HG02678 (cell line): ENCODE measurements around the gene IQGAP3.
A peak's percentile ranks its signal among the peaks of the same experiment; 100 is the strongest.
"Not testable (repeated sequence)": the region's sequence is repeated elsewhere in the genome, so short reads cannot be mapped to it uniquely, and the experiment has no call there.

Source experiments
- ATAC-seq: cut with Tn5 transposase; IDR thresholded peaks from one replicate; pipeline ENCODE4 v1.9.1; 2021; ENCODE audit warnings: mild to moderate bottlenecking, moderate library complexity; ENCODE audit not compliant: unreplicated experiment

The IQGAP3 gene, protein sequence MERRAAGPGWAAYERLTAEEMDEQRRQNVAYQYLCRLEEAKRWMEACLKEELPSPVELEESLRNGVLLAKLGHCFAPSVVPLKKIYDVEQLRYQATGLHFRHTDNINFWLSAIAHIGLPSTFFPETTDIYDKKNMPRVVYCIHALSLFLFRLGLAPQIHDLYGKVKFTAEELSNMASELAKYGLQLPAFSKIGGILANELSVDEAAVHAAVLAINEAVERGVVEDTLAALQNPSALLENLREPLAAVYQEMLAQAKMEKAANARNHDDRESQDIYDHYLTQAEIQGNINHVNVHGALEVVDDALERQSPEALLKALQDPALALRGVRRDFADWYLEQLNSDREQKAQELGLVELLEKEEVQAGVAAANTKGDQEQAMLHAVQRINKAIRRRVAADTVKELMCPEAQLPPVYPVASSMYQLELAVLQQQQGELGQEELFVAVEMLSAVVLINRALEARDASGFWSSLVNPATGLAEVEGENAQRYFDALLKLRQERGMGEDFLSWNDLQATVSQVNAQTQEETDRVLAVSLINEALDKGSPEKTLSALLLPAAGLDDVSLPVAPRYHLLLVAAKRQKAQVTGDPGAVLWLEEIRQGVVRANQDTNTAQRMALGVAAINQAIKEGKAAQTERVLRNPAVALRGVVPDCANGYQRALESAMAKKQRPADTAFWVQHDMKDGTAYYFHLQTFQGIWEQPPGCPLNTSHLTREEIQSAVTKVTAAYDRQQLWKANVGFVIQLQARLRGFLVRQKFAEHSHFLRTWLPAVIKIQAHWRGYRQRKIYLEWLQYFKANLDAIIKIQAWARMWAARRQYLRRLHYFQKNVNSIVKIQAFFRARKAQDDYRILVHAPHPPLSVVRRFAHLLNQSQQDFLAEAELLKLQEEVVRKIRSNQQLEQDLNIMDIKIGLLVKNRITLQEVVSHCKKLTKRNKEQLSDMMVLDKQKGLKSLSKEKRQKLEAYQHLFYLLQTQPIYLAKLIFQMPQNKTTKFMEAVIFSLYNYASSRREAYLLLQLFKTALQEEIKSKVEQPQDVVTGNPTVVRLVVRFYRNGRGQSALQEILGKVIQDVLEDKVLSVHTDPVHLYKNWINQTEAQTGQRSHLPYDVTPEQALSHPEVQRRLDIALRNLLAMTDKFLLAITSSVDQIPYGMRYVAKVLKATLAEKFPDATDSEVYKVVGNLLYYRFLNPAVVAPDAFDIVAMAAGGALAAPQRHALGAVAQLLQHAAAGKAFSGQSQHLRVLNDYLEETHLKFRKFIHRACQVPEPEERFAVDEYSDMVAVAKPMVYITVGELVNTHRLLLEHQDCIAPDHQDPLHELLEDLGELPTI (N-terminal part only)

DNA sequence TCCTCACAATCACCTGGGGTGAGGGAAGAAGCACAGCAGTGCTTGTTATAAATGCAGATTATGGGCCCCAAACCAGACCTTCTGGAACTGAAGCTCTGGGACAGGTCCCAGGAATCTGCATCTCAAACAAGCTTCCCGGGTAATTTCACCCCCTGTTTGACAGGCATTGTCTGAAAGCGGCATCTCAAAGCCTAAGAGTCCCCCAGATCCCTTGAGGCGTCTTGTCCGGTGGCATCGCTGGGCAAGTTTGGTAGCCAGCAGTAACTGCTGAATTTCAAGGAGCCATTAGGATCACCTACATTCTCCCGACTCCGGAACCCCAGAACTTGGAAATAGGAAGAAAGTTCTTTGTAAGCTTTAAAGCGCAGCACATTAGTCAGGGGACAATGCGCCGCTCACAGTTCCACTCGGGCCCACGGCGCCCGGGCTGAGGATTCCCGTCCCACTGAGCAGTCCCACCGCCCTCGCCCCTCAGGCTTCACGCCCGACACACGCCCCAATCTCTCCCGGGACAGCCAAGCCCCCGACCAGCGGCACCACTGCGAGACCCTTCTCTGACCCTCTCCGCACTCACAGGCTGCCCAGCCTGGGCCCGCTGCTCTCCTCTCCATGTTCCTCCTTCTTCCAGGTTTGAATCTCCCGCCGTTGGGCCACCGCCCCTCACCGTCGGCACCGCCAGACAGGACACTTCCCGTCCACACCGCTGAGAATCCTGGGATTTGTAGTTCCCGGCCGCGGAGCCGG, at the start of gene IQGAP3:
TSS of gene IQGAP3 (minus strand) at position 647 of the 744 bp plus-strand sequence. CDS start at position 611, 36 bp downstream.
- ATAC-seq, result peak; percentile 93

DNA sequence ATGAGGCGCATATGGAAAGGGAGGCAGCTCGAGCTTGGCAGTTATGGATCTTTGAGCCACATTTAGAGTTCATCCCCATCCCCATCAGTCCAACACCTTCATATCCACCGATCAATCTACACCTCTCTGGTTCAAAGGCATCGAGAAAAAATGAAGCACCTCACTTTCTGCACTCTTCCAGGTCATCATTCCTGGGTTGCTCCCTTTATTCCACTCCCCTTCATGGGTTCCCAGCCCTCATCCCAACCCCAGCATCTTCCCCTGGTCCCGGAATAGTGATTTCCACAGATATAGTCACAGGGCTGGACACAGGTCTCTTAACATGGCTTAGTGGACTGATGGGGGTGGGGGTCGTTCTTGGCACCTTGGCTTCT, 47.2 kb upstream of the IQGAP3 start:
- no peak for ATAC-seq

DNA sequence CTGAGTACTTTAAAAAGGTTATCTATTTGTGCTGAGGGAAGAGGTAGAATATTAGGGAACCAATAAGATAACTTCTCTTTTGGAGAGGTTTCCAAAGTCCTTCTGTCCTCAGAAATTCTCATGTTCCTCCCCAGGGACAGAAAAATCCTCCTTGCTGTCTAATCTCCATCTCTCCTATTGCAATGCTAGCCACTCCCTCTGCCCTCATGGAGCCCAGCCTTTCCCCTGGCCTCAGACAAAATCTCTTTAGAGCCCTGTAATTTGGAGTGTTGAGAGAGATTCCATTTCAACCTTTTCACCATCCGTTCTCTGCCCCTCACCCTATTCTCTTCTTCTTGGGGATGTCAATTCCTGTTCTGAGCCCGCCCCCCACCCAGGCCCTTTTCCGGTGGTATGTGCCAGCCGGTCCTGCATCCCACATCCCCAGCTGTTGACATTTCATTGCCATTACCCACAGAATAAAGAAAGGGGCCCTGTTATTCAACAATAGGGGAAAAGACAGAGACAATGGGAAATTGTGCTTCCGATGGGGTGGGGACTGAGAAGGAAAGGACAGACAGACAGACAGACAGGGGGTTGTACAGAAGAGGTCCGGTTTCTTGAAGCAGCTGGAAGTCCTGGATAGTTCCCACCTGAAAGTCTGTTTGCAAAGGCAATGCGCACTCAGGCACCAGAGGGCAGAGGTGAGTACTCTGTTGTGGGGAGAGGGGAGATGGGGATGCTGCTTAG, 46.7 kb upstream of the IQGAP3 start, which contains the start of gene HAPLN2:
TSS of gene HAPLN2 (plus strand) at position 563 of the 729 bp plus-strand sequence. CDS start 4,076 bp downstream, outside the sequence.
- ATAC-seq, result no peak

DNA sequence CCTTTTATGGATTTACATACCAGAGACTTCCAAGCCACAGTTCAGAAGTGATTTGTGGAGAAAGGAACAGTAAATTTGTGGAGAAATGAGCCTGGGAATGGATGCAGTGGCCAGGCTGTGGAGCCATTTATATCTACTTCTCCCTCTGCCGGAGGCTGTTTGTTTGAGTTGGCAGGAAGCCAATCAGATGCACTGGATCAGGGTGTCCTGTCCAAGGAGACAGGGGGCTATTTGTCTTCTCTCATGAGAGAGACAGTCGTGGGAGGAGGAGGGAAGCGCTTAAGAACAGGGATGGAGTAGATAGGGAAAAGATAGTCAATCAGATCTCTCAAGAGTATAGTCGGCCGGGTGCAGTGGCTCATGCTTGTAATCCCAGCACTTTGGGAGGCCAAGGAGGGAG, 44.1 kb upstream of the IQGAP3 start:
- ATAC-seq, result no peak

DNA sequence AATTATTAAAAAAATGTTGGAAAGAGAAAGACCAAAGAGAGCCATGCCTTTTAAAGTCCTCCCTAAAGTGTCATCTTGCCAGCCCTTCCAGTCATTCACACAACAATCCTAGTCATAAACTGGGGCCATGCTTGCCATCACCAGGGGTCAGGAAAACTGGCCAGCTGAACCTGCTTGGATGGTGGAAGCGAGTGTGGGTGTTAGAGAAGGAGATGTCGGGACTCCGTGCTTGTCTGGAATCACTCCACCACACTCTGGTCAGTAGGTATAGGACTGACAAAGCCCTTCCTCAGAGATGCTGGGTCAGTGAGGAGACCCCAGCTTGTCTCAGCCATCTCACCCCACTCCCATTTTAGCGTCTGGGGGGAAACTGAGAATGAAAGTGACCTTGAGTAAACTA, 43.6 kb upstream of the IQGAP3 start:
- ATAC-seq, result no peak

DNA sequence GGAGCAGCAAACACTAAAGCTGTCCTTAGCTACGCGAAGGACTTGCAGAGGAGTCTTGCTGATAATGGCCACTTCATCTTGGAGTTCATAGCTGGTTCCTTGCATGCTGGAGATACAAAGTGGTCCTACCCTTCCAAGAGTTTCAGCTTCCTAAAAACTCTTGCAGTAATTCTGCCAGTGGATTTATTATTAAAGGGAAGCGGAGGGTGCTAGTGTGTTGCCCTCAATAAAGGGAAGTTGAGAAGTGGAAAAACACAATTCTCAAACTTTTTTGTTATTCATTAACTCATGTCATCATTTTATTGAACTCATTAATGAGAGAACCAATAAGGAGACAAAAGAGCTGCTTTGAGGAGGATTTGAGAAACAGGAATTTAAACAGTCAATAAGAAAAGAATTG, 40.3 kb upstream of the IQGAP3 start:
- ATAC-seq, result no peak

DNA sequence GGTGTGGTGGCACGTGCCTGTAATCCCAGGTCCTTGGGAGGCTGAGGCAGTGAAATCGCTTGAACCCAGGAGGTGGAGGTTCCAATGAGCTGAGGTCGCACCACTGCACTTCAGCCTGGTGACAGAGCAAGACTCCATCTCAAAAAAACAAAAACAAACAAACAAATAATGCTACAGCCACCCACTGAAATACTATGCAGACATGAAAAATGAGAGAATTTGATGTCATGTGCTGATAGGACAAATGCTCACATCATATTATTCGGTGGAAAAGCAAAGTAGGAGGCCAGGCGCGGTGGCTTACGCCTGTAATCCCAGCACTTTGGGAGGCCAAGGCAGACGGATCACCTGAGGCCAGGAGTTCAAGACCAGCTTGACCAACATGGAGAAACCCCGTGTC, 37.7 kb upstream of the IQGAP3 start:
- ATAC-seq, result not testable (repeated sequence)

DNA sequence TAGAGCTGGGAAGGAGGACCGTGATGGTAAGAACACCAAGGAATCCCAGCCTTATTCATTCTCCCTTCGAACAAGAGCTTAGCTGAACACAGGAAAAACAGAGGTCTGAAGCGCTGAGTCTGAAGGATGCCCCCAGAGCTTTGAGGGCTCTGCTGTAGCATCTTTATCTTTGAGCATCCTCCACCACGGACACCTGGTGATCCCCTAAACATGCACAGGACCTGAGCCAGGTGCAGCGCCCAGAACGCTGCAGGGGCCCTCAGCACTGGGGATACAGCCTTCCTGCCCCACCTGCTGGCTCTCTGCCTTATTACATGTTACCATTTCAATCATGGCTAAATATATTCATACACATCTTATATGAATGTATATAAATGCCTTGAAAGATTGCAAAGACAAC, 36.6 kb upstream of the IQGAP3 start:
- peak; percentile 61 for ATAC-seq

DNA sequence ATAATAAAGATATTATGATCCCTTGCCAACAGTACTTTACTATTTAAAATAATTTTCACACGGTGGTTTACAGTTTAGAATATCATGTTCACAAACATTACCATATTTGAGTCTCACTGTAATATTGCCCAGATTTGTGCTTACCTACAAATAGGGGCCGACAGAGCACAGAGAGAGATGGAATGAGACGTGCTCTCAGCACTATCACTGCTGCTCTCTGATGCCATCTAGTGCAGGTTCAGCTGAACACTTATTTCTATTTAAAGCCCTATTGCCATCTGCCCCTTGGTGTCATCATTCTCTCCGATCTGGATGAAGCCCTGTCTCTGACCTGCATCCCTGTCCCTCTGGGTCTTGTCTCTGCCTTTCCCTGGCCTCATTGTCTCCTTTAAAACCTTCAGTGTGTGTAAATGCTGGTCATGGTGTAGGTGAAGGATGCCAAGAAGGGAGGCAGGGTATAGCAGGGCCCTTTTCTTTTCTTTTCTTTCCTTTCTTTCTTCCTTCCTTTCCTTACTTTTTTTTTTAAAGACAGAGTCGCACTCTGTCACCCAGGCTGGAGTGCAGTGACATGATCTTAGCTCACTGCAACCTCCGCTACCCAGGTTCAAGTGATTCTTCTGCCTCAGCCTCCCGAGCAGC, 35.8 kb upstream of the IQGAP3 start:
- ATAC-seq, result no peak

DNA sequence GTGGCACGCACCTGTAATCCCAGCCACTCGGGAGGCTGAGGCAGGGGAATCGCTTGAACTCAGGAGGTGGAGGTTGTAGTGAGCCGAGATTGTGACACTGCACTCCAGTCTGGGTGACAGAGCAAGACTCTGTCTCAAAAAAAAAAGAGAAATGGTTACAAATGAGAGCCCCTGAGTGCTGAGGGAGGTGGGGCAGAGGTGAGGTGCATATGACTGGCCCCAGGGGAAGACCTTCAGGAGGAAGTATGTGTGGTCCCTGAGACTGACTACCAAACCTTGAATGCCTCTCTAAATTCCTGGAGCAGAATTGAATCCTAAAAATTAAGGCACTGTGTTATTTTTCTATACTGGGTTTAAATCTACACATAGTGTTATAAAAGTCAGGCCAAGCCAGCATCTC, 35.0 kb upstream of the IQGAP3 start:
- not testable (repeated sequence) for ATAC-seq

DNA sequence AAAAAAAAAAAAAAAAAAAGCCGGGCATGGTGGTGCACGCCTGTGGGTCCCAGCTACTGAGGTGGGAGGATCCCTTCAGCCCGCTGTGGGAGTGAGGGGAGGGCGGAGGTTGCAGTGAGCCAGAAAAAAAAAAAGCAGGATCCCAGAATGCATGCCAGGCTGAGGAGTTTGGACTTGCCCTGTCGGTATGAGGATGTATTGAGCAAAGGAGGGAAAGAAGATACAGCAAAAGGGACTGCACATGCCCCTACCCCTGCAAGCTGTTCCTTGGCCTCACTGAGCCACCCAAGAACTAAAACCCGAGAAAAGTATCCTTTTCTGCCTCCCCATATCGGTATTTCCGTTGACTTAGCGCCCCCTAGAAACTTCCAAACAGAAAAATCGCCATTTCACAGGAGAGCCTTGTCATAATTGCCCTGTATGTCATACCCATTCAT, 30.2 kb upstream of the IQGAP3 start:
- no peak for ATAC-seq

DNA sequence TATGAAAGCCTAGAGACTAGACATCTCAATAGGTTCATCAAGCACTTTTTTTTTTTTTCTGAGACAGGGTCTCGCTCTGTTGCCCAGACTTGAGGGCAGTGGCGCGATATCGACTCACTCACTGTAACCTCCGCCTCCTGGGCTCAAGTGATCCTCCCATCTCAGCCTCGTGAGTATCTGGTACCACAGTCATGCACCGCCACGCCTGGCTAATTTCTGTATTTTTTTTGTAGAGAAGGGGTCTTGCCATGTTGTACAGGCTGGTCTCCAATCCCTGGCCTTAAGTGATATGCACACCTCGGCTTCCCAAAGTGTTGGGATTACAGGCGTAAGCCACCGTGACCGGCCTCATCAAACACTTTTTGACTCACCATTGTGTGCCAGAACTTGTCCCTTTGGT, 29.5 kb upstream of the IQGAP3 start:
- peak; percentile 20 for ATAC-seq

DNA sequence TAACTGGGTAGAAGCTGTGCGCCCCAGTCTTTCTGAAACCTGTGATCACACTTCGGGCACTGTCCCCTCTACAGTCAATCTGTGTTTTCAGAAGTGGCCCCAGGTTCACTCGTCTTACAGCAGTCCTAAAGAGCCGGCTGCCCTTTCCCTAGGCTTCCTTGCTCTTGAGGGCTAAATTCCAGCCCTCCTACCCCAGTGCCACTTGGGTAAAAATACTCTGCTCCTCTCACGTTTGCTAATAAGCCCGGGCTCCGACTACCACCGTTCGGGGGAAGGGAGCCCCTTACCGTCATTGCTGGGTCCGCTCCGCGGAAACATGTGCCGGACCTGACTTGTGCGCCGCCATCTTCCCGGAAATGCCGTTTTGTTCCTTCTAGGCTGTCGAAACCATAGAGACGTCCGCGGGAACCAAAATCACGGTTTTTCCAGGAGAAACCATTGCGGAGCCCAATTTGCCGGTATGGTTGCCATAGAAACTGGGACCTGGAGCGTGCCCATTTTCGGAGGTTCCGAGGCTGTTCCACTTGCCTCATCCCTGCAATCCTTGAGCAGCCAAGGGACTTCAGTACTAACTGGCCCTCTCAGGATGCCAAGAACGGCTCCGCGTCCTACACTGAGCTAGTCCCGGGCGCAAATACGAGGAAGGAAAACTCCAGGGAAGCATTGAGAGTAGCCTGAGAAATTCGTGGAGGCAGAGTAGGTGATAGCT, 28.9 kb upstream of the IQGAP3 start, which contains the start of gene GPATCH4:
TSS of gene GPATCH4 (minus strand) at position 358 of the 709 bp plus-strand sequence.
- ATAC-seq, result peak; percentile 59

DNA sequence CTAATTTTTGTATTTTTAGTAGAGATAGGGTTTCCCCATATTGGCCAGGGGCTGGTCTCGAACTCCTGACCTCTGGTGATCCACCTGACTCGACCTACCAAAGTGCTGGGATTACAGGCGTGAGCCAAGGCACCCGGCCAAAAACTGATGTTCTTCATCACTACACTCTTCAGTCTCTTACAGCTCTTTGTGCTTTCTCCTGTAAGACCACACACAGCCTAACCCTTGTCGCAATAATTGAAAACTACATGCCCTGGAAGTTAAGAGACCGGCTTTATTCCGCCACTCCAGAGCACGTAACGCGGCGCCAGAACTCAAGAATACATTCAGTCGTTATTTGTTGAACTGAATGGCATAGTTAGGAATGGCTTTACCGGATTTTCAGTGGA, 28.4 kb upstream of the IQGAP3 start:
- ATAC-seq, result no peak

DNA sequence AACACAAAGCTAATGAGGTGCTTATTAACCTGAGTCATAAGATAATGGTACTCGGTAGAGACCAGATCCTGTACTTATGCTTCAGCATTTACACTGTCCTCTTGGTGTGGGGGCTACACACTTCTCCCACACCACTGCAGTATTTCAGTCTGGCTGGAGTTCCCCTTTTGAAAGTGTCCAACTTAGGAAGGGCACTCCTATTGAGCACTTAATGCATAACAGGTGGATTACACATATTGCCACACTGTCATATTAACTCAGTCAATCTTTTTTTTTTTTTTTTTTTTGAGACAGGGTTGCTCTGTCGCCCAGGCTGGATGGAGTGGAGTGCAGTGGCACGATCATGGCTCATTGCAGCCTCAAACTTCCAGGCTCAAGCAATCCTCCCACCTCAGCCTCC, 27.4 kb upstream of the IQGAP3 start:
- no peak for ATAC-seq

DNA sequence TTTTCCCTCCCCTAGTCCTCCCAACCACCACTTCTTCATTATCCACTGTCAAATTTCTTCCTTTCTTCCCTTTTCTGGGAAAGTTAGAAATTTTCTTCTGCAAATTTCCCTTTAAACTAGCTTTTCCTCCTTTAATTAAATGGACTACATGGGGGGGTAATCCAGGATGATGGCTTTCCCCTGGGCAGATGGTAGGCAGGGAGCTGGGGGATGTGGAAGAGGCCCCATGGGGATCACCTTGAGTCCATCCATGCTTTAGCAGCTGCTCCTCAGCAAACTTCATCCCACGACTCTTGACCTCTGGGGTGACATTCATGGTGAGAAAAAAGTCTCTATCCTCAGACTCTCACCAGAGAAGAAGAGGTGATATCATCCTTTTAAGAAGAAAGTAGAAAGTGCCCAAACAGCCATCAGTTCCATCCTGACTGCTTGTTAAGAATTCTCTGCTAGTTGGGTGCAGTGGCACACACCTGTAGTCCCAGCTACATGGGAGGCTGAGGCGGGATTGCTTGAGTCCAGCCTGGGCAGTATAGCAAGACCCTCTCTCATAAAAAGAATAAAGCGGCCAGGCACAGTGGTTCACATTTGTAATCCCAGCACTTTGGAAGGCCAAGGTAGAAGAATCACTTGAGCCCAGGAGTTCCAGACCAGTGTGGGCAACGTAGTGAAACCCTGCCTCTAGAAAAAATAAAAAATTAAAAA, 26.5 kb upstream of the IQGAP3 start:
- no peak for ATAC-seq

DNA sequence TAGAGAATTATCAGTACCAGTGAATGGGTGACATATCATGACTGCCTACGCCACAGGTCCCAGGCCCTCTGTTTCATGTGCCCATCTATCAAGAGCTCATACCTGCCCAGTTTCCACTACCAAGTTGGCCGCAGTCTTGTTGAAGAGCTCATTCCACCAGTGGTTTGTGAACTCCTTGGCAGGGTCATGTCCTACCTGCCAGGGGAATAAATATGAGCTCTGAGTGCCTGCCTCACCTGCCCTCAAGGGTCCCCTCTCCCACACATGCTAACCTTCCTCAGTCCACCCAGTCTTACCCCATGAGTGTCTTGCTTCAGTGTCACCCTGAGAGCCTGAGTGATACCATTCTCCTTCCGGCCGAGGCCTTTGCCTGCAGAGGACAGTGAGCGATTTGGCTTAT, 25.8 kb upstream of the IQGAP3 start:
- ATAC-seq, result no peak

DNA sequence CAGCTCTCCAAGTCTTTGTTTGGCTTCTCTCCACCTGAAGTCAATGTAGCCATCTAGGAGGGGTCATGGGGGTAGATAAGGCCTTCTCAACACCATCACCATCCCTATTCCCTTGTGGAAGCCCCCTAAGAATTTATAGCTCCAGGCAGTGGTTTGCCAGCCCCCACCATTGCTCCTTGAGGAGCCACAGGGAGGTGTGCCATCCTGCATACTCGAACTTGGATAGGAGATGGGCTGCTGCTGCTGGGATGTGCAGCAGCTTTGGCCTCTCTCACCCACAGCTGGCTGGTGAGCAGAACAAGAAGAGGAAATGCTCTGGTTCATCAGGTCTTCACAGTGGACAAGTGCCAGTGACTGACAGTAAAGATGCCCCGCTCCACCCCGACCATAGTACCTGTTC, 24.1 kb upstream of the IQGAP3 start:
- ATAC-seq, result no peak
